KMS-11 (cell line): Measurements from ENCODE around the gene CLRN3.

Experiments used
- H2AFZ ChIP-seq: fragments of 200-600 bp; sonication (generic); 2 replicates; pipeline ENCODE4 v1.6.1; 2016; ENCODE audit warnings: antibody characterized with exemption, mixed run types, low read depth
- H3K27ac ChIP-seq: fragments of 200-600 bp; sonication (generic); 2 replicates; pipeline ENCODE4 v1.6.1; 2016; ENCODE audit warnings: mild to moderate bottlenecking, mixed run types
- H3K27me3 ChIP-seq: fragments of 200-600 bp; sonication (generic); 2 replicates; pipeline ENCODE4 v1.6.1; 2017; ENCODE audit warnings: mild to moderate bottlenecking, low read depth, mixed run types, moderate library complexity; ENCODE audit not compliant: insufficient read depth
- H3K36me3 ChIP-seq: fragments of 200-600 bp; sonication (generic); 2 replicates; pipeline ENCODE4 v1.6.1; 2017; ENCODE audit warnings: mild to moderate bottlenecking, mixed run types; ENCODE audit not compliant: insufficient read depth
- H3K4me1 ChIP-seq: fragments of 200-600 bp; sonication (generic); 2 replicates; pipeline ENCODE4 v1.6.1; 2016; ENCODE audit warnings: mild to moderate bottlenecking, low read depth, mixed run types; ENCODE audit not compliant: poor library complexity, severe bottlenecking
- H3K4me2 ChIP-seq: fragments of 200-600 bp; sonication (generic); 2 replicates; pipeline ENCODE4 v1.7.0; 2016; ENCODE audit warnings: mild to moderate bottlenecking, mixed run types
- H3K4me3 ChIP-seq: fragments of 200-600 bp; sonication (generic); IDR thresholded peaks from 2 replicates; pipeline ENCODE4 v1.6.1; 2017; ENCODE audit warnings: low read depth, low read length, mixed read lengths; ENCODE audit not compliant: insufficient read depth
- H3K79me2 ChIP-seq: fragments of 200-600 bp; sonication (generic); 2 replicates; pipeline ENCODE4 v1.6.1; 2016; ENCODE audit warnings: low read depth, mixed run types; ENCODE audit not compliant: insufficient read depth
- H3K9ac ChIP-seq: fragments of 200-600 bp; sonication (generic); 2 replicates; pipeline ENCODE4 v1.6.1; 2016; ENCODE audit warnings: mild to moderate bottlenecking, mixed run types
- H4K20me1 ChIP-seq: fragments of 200-600 bp; sonication (generic); 2 replicates; pipeline ENCODE4 v1.6.1; 2016; ENCODE audit warnings: mild to moderate bottlenecking, mixed run types; ENCODE audit not compliant: insufficient read depth
- CTCF ChIP-seq: fragments of 200-600 bp; sonication (generic); conservative IDR thresholded peaks from 2 replicates; pipeline ENCODE4 v1.6.1; 2017; ENCODE audit warnings: low read depth, mild to moderate bottlenecking, antibody characterized with exemption, low read length, moderate library complexity, mixed read lengths

The CLRN3 gene

DNA sequence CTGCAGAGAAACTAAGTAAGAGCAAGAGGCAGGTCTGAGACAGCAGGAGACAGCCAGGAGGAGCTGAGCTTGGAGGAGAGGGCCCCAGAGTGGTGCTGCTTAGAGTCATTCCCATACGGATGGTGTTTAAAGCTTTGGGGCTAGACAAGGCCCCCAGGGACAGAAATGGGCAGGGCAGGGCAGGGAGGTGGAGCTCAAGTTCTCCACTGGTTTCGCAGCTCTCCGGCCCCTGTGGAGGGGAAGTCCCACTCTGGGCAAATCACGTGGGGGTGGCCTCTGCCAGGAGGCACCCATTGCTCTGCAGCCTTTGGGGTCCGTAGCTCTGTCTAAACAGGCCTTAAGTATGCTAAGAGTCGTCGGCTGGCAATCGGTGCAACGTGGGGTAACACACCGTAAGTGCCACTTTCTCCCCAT, 13.1 kb upstream of the CLRN3 start:
- H3K27me3 ChIP-seq: no peaks in the 10 kb centered on the region
- no peaks in the 10 kb centered on the region for H4K20me1 ChIP-seq
- H3K4me2 ChIP-seq: no peak overlapping the region
- no peak for TF ChIP-seq CTCF
- H3K79me2 ChIP-seq: no peaks in the 10 kb centered on the region
- H3K36me3 ChIP-seq: no peaks in the 10 kb centered on the region
- no peak overlapping the region for H2AFZ ChIP-seq
- H3K4me3 ChIP-seq: no peak overlapping the region
- no peak overlapping the region for H3K27ac ChIP-seq
- H3K9ac ChIP-seq: no peak overlapping the region
- H3K4me1 ChIP-seq: no peaks in the 10 kb centered on the region

GRCh38 chr10:127905001-127905847, 12.5 kb upstream of the CLRN3 start:
- Histone ChIP-seq H3K36me3 (no peaks in the 10 kb centered on the region), H3K27ac (no peak overlapping the region), H3K4me3 (no peak overlapping the region), H2AFZ (no peak overlapping the region), H3K9ac (no peak overlapping the region), H4K20me1 (no peaks in the 10 kb centered on the region), H3K4me2 (no peak overlapping the region), H3K4me1 (no peaks in the 10 kb centered on the region), H3K27me3 (no peaks in the 10 kb centered on the region), H3K79me2 (no peaks in the 10 kb centered on the region)
- TF ChIP-seq CTCF: no peak

DNA sequence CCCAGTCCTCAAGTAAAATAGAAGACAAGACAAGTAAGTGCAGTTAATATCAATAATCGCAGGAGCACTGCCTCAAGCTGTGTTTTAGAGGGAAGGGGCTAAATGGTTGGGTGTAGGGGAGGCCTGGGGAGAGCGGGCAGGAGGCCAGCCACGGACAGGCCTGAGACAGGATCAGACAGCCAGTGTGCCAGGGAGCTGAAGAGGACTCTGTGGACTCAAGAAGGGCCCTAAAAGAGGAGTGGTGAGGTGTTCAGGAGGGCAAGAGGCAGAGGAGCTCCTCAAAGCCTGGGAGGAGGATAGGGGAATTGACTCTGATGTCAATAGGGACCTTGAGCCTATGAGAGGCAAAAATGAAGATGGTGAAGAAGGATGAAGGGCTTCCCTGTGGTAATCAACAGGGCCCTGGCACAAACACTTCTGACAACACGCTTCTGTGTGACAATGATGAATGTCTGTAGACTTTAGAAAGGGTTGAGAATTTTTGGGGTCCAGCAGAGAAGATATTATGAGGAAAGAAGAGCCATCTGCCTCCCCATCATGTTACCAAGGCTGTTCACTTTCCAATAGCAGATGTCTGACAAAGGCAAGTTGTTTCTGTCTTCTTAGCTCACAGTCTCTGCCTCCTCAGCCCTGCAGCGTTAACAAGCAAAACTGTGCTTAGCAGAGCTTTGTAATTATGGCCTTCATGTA, 11.7 kb upstream of the CLRN3 start:
- no peak overlapping the region for H3K4me2 ChIP-seq
- H3K27me3 ChIP-seq: no peaks in the 10 kb centered on the region
- H3K9ac ChIP-seq: no peak overlapping the region
- TF ChIP-seq CTCF: no peak
- H4K20me1 ChIP-seq: no peaks in the 10 kb centered on the region
- no peak overlapping the region for H2AFZ ChIP-seq
- H3K4me1 ChIP-seq: no peaks in the 10 kb centered on the region
- H3K36me3 ChIP-seq: no peaks in the 10 kb centered on the region
- no peak overlapping the region for H3K27ac ChIP-seq
- H3K4me3 ChIP-seq: no peak overlapping the region
- H3K79me2 ChIP-seq: no peaks in the 10 kb centered on the region

DNA sequence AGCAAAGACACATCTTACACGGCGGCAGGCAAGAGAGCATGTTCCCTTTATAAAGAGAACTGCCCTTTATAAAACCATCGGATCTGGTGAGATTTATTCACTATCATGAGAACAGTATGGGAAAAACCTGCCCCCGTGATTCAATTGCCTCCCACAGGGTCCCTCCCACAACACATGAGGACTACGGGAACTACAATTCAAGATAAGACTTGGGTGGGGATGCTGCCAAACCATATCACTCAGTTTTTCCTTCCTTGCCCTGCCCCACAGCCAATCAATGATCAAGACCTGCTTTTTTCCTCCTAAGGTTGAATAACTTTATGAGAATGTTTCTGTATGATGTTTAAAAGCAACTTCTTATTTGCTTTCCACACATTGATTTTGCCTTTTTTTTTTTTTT, 11.0 kb upstream of the CLRN3 start:
- H3K4me2 ChIP-seq: no peak overlapping the region
- no peak overlapping the region for H3K4me3 ChIP-seq
- no peaks in the 10 kb centered on the region for H3K4me1 ChIP-seq
- no peak overlapping the region for H3K27ac ChIP-seq
- H4K20me1 ChIP-seq: no peaks in the 10 kb centered on the region
- no peak overlapping the region for H2AFZ ChIP-seq
- no peak overlapping the region for H3K9ac ChIP-seq
- TF ChIP-seq CTCF: no peak
- no peaks in the 10 kb centered on the region for H3K36me3 ChIP-seq
- H3K27me3 ChIP-seq: no peaks in the 10 kb centered on the region
- H3K79me2 ChIP-seq: no peaks in the 10 kb centered on the region
